ENCODE results near the gene NEK4.

DNA sequence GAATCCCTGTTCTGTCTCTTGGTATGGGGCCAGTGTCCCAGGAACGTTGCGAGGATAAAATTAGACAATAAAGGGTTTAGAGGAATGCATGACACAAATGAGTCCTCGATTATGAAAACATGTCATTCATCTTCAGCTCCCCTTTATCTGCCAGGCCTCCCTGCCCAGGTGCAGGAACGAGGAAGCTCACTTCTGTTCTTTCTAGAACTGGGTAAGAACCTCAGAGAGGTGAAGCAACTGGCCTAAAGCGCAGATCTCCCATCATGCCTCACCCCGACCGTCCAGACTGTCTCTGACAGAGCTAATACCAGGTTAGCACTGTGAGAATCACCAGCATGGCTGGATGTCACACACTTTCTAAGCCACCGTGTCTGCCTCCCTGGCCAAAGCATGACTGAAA is 5.1 kb upstream of the NEK4 start:
- no peak for TF ChIP-seq MATR3 (CRISPR knock-in tag; IDR thresholded peaks at IDR 0.05)
- TF ChIP-seq ZNF17 (CRISPR knock-in tag; IDR thresholded peaks at IDR 0.05), result 0 out of 2 replicates have a peak, but pooled peaks have one; percentile 58
- no peak for TF ChIP-seq FOXJ3 (CRISPR knock-in tag; IDR thresholded peaks at IDR 0.05; ENCODE audit: borderline replicate concordance)
- no peak; the same call in 1 of the 2 replicates for TF ChIP-seq FOXC1 (CRISPR knock-in tag; IDR thresholded peaks at IDR 0.05; ENCODE audit: borderline replicate concordance)
- no peak for TF ChIP-seq ZNF747 (CRISPR knock-in tag; IDR thresholded peaks at IDR 0.05; ENCODE audit: borderline replicate concordance)
- peak; percentile 79 for TF ChIP-seq ZNF143 (CRISPR knock-in tag; IDR thresholded peaks at IDR 0.05)
- TF ChIP-seq HDAC2 (CRISPR knock-in tag; IDR thresholded peaks at IDR 0.05), result no peak
- no peak for TF ChIP-seq ZBTB49 (CRISPR knock-in tag; IDR thresholded peaks at IDR 0.05; ENCODE audit: borderline replicate concordance)
- TF ChIP-seq TCF12 (IDR thresholded peaks at IDR 0.05), result no peak
- no peak for TF ChIP-seq TCF12 (CRISPR knock-in tag; IDR thresholded peaks at IDR 0.05)
- TF ChIP-seq EZH2 (conservative IDR thresholded peaks at IDR 0.05; ENCODE audit: low read depth, low read length), result no peak

Measured in HepG2 (cell line).